Left hindlimb (tissue), 1 donor: Measurements from ENCODE around the gene CASKIN2.

ENCODE experiments used
- DNase-seq: peaks from one replicate; pipeline ENCODE4 v3.0.0-alpha.2; 2018

The CASKIN2 gene

GRCh38 chr17:75515496-75516254 lies at the start of gene CASKIN2:
Gene CASKIN2, minus strand, starts transcription at chr17:75515537. Its CDS starts 1,733 bp downstream, at chr17:75513804.
- peak; percentile 98 for DNase-seq

DNA sequence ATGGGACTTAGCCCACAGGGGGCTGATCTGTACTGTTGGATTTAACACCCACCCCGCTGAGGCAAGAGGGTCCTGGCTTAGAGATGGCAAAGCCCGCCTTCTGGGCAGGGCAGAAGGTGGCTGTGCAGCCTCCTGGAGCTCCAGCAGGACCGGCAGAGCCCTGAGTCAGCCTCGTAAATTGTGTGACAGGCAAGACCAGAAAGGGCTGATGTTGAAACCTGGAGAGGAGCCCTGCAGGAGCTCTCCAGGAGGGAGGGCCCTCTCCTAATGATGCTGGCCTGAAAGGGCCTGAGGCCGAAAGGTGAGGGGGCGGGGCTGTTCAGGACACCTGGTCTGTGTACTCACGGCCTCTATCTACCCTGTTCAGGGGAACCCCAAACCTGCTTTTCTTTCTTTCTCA lies 49.7 kb upstream of the CASKIN2 start:
- DNase-seq: no peak

DNA sequence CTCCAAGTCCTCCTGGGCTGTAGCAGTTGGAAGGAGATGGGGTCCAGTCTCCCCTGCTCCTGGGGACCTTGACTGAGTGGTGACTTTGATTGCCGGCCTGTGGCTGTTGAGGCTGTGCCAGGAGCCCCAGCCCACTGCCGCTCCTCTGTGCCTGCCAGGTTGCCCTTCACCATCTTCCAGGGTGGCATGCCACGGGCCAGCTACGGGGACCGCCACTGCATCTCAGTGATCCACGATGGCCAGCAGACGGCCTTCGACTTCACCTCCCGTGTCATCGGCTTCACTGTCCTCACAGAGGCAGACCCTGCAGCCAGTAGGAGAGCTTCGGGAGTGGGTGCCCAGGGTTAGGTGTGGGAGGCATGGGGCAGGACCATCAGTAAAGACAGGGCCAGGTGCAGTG lies 48.9 kb upstream of the CASKIN2 start:
- no peak for DNase-seq

DNA sequence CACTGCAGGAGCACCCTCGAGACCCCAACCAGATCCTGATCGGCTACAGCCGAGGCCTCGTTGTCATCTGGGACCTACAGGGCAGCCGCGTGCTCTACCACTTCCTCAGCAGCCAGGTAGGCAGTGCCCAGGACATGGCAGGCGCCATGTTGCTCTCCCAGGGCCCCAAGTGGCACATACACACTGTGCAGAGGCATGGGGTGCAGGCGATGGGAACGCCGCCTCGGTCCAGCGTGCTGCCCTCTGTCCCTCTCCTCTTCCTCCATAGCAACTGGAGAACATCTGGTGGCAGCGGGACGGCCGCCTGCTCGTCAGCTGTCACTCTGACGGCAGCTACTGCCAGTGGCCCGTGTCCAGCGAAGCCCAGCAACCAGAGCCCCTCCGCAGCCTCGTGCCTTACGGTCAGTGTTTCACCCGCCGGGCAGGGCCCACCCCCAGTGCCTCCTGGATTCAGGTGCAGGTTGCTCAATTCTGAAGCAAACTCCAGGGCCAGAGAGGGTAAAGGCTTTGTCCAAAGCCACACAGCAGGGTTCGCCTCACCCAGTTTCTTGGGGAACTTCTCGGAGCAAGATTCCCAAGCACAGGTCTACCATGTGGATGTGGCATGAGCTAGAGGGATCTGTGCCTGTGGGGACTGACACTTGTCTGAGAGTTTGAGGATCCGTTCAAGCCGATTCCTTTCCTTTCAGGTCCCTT lies 47.9 kb upstream of the CASKIN2 start:
- DNase-seq: no peak

DNA sequence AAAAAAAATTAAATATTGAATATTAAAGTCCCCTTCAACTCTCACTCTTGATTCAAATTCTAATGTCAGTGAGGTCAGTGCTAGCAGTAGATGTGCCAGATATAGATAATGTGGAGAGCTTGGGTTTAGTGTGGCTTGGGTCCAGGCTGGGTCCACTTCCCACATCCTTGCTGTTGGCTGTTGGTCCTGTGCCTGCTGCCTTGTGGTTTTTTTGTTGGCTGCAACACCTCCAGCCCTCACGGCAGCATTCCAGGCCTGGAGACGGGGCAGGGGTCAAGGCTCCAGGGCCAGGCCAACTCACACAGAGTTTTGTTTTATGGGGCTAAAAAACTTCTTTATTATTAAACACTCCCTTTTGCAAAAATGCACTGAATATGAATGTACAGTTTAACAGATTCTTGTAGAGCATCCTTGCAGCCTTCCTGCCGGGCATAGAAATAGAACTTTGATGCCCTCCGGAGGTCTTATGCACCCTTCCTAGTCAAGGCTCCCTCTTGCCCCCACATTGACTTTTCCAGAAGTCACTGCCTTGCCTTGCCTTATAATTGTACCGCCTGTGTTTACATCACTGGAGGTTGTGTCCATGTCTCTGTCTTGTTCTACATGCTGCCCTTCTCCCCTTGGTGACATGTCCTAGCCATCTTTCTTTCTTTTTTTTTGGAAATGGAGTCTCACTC lies 46.7 kb upstream of the CASKIN2 start:
- no peak for DNase-seq

DNA sequence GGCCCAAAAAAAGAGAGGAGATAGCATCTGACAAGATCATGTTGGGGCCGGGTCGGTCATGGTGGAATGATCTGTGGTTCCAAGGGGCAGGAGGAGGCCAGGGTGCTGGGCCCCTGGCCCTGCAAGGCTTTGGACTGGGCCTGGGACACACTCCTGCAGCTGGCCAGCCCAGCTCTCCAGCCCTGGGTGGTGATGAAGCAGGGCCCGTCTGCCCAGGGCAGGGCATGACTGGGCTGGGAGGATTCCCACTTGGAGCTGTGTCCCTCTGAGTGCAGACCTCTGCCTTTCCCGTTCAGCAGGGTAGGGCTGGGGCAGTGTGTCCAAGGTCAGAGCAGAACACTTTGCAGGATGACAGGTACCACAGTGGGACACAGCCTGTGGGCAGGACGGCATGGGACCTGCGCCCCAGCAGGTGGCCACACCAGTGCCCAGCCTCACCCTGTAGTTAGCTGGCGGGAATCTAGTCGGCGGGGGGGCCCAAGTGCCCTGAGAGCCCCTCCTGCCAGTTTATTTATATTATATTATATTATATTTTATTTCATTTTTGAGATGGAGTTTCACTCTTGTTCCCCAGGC lies 44.7 kb upstream of the CASKIN2 start:
- no peak for DNase-seq

DNA sequence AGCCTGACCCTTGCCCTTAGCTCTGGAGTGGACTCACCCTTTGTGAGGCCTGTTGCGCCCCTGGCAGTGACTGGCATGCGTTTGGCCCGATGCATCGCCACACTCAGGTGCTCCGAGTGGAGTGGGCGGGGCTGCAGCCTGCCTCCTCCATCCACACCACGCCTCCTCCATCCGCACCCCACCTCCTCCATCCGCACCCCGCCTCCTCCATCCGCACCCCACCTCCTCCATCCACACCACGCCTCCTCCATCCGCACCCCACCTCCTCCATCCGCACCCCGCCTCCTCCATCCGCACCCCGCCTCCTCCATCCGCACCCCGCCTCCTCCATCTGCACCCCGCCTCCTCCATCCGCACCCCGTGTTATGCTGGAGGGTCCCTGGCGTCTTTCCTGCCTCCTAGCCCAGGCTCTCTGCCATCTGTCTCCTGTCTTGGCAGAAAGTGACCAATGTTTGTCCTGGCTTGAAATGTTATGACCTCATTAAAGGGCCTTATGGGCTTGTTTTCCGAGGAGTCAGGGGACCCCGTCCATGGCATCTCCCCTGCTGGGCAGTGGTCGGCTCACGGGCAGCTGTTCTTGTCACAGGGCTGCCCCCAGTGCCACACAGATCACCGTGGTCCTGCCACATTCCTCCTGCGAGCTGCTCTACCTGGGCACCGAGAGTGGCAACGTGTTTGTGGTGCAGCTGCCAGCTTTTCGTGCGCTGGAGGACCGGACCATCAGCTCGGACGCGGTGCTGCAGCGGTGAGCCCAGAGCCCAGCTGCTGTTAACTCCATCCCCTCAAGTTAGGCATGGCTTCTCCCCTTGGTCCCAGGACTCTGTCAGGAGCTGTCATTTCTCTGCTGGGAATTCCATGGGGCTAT lies 43.6 kb upstream of the CASKIN2 start:
- DNase-seq: no peak

- DNase-seq: no peak
Observed at GRCh38 chr17:75557852-75558665, 42.7 kb upstream of the CASKIN2 start.

DNA sequence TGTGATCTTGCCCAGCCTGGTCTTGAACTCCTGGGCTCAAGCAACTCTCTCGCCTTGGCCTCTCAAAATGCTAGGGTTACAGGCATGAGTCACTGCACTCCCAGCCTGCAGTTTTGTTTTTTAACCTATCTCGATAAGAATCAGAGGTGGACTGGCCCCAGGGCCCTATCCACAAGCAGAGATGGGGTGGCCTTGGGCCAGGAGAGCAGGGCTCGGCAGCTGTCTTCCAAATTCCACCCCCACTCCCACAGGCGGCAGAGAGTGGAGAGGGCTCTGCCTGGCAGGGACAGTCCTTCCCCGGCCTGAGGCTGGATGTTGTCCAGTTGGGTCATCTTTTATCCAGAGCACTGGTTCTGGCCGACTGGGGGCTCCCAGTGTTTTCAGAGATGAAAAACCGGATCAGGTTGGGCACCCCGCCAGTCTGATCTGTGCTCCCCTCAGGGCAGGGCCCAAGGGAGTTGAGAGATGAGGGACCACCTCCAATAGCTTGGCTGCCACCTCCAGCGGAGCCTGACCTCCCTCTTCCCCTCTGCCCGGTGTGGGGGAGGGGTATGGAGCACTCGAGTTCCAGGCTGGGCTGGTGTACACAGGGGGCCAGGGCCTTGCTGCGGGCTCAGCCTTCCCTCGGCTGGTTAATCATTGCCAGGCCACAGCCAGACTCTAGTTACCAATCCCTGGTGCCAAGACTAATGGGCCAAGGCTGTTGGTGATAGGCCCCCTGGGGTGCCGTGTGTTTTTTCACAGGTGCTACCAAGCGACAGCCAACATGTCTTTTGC lies 41.9 kb upstream of the CASKIN2 start:
- DNase-seq: no peak

DNA sequence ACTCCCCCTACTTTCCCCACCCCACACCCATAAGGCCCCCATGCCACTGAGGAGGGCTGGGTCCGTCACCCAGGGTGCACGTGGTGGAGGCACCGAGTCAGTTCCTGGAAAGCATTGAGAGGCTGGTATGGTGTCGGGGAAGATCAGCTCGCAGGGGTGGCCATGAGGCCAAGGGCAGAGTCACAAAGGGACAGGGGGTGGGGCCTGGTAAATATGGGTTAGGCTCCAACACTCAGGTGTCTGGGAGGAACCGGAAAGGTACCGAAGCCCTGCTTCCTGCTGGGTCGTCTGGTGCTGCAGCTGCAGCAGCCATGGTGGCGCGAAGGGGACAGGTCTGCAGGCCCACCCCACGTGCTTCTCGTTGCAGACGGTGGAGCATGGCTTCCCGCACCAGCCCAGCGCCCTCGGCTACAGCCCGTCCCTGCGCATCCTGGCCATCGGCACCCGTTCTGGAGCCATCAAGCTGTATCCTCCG lies 40.4 kb upstream of the CASKIN2 start:
- no peak for DNase-seq

DNA sequence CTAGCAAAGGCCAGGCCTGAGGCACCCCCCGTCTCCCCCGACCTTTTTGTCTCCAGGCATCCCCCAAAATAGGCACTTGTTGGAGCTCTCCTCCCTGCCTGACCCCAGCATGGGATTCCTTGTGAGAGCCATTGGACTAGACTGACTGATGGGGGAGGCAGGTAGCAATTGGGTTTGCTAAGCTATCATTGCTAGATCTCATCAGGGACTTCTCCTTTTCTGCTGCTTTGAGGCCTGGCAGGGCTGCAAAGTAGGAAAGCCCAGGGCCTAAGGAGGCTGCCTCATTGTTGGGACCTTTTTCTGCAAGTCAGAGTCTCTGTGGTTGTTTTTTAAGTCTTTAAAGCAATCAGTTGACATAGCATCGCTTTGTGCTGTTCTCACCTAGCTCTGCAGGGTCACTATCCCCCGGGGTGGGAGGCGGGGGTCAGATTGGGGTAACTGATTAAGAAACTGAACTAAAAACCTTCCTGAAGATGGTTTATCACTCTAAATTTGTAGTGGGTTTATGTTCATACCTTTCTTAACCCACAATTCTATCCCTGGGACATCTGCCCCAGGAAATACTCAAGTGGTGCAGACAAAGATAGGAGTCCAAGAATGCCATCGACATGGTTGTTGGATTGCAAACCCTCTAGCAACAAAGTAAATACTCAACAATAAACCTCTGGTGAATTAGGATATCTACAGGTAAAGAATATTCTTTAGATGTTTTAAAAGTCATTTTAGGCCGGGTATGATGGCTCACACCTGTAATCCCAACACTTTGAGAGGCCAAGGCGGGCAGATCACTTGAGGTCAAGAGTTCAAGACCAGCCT lies 38.2 kb upstream of the CASKIN2 start:
- no peak for DNase-seq

- DNase-seq: no peak
Observed at GRCh38 chr17:75552425-75553294, 37.3 kb upstream of the CASKIN2 start.

DNA sequence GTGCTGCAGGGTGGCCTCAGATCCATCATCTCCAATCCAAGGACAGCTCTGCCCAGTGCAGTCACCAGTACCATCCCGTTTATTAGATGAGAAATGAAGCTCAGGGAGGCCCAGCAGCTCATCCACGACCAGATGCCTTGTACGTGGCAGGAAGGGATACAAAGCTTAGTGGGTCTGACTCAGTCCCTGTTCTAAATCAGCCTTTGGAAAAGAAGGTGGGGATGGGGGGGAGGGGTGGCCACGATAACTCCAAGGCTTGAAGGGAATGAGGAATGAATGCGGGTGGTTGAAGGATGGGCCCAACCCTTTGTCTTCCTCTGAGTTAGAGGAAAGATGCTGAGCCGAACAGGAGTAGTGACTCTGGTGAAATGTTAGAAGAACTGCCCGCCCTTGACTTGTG lies 35.9 kb upstream of the CASKIN2 start:
- DNase-seq: no peak

DNA sequence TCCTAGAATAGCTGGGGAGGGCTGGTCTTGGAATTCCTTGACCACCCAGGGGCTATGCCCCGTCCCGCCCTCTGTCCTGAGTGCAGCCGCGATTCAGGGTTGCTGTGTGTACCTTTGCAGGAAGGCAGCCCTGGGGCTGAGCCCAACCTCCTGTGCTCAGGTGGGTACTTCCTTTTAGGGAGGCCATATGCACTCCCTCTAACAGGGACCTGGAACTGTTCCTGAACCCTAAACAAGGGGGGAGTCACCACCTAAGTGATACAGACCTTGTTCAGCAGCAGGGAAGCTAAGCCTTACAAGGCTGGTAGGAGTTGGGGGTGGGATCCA lies 34.8 kb upstream of the CASKIN2 start:
- DNase-seq: no peak

- DNase-seq: no peak
Observed at GRCh38 chr17:75549246-75550138, 34.2 kb upstream of the CASKIN2 start.

GRCh38 chr17:75548813-75549212 lies 33.5 kb upstream of the CASKIN2 start:
- DNase-seq: no peak

GRCh38 chr17:75547091-75547490 lies 31.8 kb upstream of the CASKIN2 start:
- no peak for DNase-seq

- no peak for DNase-seq
Observed at GRCh38 chr17:75546181-75546580, 30.8 kb upstream of the CASKIN2 start.
